IPS-NIHi11 (cell line): Measurements from ENCODE around the gene ACRBP.
A peak's percentile ranks its signal among the peaks of the same experiment; 100 is the strongest.

ENCODE experiments used
- DNase-seq: peaks from one replicate; pipeline ENCODE4 v3.0.0; 2012; ENCODE audit warnings: mixed read lengths, low spot score

ACRBP gene

DNA sequence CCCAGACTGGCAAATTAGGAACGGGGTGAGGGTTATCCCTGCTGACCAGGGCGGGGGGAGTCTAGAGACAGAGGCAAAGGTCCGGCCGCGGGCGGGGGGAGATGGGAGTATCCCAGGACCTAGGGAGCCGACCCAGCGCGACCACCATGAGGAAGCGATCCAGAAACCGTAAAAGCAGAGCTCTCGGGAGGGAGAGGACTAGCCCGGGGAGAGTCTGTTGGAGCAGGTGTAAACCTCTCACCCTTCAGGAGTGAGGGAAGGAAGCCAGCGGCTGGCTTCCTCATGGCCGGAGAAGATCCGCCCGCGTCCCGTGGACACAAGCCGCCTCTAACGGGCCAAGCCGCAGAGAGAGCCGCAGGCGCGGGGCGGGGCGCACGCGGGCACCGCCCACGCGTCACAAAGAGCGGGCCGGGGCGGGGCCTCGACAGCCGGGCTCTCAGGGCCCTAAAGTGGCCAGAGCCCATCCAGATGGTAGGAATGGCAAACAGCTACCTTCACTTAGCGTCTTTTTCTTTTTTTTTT is at the start of gene ACRBP:
Gene ACRBP, minus strand, starts transcription at position 350 of the 522 bp plus-strand sequence. Its CDS starts 66 bp downstream, at position 284.
- peak; percentile 99 for DNase-seq

DNA sequence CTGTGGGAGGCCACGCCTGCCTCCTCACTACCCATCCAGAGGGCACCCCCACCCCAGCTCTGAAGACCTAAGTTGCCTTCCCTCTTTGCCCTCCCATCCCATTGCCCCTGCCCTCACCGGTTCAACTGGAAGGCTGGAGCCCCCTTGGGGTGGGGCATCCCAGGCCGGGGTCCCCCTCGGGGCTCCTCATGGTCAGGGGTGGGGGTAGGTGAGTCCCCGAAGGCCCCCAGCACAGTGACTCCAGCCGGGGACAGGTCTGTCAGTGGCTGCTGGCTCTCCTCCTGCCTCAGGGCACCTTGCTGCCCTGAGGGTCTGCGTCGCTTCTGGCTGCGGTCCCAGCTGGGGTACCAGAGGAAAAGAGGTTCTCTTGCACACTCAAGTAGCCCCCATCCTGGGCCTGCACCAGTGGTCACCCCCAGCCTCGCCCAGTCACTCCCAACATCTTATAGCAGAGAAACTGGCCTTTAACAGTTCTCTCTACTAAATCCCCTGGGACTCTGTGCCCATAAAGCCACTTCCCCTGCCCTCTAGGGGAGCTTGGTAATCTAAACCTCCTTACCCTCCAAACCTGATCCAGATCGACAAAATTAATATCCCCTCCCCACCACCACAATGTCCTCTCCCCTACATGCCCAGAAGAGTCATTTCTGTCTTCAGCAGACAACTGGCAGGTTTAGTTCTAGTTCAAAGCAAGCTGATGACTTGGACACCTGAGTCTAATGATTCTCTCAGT is 48.2 kb upstream of the ACRBP start:
- no peak for DNase-seq

DNA sequence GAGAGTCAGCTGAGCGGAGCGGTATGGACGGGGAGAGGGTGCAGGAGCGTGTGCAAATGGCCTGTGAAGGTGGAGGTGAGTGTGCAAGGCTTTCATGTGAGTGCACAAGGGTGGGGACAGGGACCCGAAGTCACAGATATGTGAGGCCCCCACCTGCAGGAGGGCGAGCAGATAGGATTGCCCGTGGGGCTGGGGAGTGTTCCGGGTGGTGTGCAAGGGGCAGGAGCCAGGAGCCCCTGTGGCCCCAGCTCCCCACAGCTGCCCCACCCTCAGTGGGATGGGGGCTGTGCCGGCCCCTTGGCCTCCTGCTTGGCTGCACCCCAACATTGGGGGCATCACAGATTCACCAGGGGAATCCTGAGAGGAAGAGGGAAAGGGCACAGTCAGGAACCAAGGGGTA is 47.5 kb upstream of the ACRBP start:
- no peak for DNase-seq

DNA sequence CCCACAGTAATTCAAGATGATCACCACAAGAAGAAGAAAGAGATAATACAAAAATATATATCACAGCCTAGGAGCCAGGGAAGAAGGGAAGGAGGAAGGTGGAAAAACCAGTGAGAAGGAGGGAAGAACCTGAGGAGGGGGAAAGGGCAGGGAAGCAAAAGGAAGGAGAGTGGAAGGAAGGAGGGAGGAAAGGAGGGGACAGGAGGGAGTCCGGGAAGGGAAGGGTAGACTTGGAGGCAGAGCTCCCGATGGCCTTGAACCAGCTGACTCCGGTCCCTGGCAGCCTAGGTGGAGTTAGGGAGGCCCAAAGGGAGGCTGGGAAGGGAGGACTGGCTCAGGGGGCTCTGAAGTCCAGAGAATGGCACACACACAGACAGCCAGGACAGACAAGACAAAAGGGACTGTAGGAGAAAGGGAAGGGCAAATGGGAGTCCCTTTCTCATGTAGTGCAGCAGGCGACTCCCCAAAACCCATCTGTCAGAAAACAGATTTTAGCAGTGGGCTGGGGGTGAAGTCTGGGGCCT is 46.7 kb upstream of the ACRBP start:
- DNase-seq = no peak

DNA sequence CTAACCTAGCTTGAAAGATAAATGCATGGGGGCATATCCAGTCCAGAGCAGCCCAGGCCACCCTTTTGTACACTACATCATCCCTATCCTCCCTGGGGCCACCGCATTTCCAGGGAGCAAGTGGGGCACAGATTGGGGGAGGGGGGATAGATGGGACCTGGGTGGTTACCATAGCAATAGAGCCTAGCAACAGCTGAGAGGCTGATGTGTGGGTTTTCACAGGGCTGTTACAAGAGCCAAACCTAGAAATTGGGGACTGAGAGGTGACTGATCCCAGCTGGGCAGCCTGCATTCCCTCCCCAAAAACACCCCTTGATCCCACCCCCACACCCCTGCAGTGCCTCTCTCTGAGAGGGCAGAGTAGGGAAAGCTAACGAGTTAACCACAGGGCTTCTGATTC is 45.7 kb upstream of the ACRBP start:
- DNase-seq = no peak

DNA sequence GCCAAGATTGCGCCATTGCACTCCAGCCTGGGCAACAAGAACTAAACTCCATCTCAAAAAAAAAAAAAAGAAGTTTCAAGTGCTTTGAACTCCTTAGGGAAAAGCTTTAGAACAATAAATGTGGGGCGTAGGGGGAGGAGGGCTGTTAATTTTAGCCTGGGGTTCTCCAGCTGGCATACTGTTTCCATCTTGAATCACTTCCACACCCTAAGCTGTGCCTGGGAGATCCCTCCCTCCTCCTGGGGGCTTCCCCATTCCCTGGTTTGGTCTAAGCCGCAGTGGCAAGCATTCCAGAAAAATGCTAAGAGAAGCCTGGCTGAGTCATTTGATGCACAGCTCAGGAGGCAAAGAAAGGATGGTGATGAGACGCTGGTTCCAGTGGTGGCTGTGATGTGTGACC is 44.2 kb upstream of the ACRBP start:
- no peak for DNase-seq

DNA sequence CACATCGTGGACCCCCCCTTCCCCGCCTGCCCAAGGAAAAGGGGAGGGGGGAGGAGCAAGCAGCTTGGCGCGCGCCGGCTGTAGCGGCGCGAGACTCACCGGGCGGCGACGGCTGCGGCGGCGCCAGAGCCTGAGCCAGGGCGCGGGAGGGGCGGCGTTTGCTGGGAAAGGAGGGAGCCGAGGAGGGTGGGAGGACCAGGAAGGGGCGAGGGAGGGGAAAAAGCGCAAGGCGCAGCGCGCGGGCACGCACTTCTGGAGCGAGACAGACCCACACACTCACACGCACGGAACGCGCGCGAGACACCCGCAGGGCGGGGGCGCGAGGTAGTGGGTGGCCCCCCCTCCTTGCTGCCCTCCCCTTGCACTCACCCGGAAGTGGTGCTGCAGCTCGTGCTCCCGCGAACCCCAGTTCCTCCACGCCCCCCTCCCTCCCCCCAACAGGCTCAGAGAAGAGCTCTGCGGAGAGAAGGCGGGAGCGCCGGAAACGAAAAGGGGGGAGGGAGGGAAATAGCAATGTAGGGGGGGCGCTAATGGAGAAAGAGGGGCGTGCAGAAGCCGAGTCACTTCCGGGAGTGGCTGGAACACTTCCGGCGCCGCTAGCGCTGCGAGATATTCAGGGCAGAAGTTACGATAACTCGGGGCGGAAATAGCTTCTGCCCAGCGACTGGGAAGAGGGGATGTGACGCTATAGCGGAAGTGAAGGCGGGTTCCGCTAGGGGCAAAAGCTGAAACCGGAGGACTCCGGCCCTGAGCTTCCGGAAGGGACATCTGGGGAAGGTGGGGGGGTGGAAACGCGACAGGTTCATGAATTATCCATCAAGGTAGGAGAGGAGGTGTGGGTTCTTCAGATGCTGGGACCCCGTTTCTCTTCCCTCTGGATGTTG is 42.0 kb upstream of the ACRBP start, which contains the start of gene ZNF384:
Gene ZNF384, minus strand, starts transcription at position 377 of the 884 bp plus-strand sequence. CDS start 9,855 bp downstream, outside the sequence.
- DNase-seq = peak; percentile 96

DNA sequence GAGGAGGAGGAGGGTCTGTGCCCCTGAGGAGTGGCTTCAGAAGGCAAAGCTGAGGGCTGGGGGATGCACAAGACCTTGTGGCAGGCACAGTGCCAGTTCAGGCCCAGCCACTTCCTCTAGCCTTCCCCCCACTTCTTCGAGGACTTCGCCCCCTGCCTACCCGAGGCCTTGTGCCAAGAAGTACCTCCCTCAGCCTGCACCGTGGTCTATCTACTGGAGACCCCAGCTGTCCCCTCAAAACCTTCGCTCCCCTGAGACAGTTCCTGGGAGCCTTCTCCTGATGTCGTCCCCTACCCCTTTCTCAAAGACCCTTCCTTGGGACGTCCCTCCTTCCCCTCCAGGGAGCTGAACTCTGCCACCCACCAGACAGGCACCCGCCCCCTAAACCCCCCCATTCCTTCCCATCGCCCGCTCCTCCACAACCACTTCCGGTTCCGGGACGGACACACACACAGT is 41.3 kb upstream of the ACRBP start:
- no peak for DNase-seq

DNA sequence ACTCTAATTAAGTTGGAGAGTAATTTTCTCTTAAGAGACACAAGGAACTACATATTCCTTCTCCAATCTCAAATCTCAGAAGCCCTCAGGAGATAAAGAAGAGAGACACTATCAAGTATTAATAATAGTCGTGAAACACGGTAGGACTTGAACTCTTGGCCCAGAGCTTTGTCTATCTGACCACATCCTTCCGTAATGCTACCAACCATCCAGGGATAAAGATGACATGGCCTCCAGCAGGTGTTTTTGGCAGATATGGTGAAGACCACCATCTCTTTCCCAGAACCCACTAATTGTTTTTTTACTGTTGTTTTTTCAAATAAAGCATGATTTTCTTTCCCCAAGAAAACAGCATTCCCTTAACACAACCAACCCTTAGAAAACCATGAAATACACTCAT is 38.6 kb upstream of the ACRBP start:
- no peak for DNase-seq

DNA sequence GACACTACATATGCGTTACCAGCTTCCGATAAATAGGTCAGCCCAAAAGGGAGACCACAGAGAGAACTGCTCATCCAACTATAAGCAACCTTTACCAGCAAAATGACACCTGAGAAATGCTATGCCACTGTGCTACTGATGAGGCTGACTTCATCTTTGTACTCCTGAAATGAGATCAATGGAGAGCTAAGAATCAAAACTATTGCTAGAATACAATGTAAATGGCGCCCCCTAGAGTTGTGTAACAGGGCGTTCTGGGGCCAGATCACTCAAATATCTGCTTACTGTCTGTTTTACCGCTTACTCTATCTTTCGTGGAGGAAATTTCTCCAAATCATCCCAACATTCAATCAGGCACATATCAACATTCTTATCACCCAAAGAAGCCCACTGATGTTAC is 37.4 kb upstream of the ACRBP start:
- peak; percentile 57 for DNase-seq

DNA sequence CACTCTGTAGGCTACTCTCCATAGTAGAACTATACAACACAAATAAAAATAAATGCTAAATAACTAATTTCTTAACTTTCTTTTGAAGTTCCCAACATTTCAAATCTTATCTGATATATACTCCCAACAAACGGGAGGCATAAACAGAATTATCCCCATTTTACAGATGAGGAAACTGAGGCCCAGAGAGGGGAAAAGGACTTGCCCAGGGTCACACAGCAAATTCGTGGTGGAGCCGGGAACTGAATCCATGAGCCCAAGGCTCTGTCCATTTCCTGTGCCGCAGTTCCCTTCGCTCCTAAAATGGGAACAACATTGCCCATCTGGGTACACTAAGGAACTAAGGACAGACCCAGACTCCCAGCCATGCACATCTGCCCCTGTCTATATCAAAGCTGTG is 29.7 kb upstream of the ACRBP start:
- no peak for DNase-seq

DNA sequence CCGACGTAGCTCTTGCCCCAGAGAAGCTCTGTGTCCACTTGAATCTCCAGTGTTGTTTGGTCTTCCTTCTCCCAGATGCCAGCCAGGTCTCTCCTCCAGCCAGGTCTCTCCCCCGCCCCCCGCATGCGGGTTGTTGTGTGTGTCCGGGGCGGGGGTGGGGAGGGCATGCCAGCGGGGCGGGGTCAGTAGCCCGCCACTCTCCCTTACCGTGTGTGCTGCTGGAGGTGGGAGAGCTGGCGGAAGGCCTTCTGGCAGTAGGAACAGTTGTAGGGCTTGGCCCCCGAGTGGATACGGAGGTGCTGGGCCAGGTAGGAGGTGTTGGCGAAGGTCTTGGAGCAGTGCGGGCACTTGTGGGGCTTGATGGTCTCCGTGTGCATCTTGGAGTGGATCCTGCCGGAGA is 24.9 kb upstream of the ACRBP start:
- DNase-seq = no peak

DNA sequence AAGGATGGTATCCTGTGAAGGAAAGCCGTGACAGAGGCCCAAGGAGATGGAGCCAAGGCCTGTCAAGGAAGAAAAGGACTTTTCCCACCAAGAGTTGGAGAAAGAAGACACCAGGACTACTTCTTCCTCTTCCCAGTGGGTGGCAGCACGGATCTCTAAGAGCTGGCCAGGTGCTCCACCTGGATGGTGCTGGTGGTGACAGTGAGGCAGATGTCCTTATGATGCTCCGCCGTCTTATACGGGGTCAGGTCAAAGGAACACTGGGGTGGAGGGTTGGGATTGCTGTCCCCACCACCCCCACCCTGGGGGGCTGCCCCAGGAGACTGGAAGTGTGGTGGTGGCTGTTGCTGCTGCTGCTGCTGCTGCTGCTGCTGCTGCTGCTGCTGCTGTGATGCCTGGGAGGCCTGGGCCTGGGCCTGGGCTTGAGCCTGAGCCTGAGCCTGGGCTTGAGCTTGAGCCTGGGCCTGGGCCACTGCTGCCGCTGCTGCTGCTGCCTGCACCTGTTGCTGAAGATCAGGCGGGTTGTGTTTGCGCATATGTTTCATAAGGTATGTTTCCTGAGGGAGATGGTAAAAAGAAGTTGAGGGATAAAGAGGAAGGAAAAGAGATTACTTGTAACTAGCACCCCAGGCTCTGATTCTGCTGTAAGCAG is 20.5 kb upstream of the ACRBP start:
- DNase-seq = peak; percentile 52

DNA sequence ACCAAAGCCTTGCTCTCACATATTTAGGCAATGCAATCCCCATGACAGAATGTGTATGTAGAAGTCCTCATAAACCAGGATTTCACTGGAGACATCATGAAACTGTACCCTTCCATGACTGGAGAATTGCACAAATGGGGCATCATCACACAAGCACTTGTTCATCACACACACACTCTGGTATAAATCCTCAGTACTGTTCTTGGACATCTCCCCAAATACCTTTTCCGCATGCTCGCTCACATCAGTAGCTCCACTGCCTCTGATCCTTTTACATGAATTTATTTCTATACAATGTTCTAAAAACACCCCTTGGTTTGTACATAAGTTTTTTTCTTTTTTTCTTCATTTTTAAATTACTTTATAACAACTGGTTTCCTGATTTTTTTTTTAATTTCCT is 19.0 kb upstream of the ACRBP start:
- no peak for DNase-seq

DNA sequence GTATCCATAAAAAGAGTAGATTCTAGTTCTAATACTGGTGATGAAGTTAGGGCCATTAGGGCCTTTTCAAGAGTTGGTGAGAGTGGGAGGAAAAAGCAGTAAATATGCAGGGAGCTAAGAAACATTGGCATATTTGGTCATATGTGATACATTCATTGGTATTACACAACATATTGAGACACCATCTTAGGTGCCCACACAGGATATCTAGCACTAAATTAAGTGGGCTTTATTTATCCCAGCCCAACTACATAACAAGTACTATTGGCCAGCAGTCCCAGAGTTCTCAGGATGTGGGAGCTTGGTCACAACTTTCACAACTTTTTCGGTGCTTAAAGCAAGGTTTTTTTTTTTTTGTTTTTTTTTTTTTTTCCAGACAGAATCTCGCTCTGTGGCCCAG is 17.7 kb upstream of the ACRBP start:
- DNase-seq = no peak

DNA sequence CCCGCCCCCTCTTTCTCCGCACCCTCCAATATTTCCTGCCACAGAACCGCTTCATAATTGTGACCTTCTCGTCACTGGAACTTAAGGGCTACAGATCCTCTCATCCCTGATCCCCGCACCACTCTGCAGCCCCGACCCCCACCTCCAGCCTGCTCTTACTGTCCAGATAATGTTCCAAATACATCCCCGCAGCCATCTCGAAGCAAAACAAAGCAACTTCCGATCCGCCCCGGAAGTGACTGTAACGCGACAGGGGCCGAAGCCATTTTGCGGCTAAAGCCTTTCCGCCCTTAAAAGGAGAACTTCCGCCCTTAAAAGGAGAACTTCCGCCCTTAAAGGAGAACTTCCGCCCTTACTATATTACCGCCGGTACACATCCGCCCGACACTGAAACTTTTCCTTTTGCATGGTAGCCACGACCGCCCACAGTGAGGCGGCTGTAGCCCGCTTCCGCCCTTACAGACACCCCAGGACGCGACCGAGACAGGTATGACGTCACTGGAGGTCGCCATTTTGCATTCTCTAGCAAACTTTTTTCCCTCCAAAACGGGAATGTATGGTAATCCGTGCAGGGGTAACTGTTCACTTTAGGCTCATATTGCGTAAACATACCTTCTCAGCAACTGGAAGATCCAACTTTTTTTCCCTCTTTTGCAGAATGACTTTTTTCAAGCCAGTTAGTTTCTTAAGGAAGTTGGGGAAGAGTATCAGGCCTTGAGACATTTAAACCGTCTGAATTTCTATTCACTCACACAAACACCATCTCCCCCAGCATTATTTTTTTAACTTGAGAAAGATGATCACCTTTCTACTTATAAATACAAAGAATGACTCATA is 15.9 kb upstream of the ACRBP start, which contains the start of gene ING4:
Gene ING4, minus strand, starts transcription at position 214 of the 837 bp plus-strand sequence. Its CDS starts 18 bp downstream, at position 196.
- DNase-seq = peak; percentile 99

DNA sequence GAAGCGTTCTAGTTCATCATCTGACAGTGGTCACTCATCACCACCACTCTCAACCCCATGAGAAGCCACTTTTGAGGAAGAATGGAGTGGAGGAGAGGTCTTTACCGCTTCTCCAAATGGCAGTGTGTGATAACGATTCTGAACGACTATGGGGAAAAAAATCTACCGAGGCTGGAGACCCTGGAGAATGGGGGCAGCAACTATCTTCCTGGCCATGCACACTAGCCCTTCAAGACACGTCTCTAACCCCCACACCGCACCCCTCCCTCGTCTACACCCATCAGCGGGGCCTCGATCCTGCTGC is 15.3 kb upstream of the ACRBP start:
- DNase-seq = peak; percentile 80

DNA sequence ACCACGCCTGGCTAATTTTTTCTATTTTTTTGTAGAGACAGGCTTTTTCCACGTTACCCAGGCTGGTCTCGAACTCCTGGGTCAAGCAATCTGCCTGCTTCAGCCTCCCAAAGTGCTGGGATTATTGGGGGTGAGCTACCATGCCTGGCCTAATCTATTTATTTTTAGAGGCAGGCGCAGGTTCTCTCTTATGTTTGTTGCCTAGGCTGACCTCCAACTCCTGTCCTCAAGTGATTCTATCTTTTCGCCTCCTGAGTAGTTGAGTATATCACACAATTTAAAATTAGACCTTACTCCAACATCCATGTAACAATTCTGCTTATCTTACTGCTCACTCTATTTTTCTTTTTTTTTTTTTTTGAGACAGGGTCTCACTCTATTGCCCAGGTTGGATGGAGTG is 6.8 kb upstream of the ACRBP start:
- no peak for DNase-seq

DNA sequence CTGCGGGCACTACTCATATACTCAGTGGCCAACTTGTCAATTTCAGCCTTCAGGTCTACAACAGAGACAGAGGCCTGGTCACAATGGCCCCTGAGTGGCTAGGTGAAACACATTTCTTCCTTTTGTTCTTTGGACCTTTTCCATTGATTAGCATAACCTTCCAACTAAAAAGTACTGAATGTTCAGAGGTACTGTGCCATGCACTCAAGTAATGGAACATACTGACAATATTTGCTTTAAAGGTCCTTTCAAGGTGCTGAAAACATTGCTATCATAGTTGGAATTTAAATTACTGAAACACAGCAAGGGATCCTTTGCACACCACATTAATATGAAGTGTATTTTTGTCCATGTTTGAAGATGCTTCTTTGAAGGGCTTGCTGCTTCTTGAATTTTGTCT is 6.1 kb upstream of the ACRBP start:
- DNase-seq = no peak

DNA sequence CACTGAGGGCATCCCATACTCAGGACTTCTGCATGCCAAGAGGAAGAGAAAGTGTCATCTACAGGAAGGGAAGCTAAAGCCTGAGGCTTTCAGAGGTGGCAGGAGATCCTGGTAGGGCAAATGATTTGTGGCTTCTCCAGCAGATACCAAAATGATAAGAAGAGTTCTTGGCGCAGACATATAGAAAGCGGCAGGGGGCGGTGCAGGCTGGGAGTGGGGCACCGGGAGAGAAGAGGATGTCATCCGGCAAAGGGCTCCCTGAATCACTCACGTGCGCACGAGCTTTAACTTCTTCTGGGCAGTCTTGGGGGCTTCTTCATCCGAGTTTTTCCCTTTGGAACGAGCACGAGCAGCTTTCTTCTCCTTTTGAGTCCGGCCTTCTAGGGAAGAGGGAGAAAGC is 5.2 kb upstream of the ACRBP start:
- no peak for DNase-seq

DNA sequence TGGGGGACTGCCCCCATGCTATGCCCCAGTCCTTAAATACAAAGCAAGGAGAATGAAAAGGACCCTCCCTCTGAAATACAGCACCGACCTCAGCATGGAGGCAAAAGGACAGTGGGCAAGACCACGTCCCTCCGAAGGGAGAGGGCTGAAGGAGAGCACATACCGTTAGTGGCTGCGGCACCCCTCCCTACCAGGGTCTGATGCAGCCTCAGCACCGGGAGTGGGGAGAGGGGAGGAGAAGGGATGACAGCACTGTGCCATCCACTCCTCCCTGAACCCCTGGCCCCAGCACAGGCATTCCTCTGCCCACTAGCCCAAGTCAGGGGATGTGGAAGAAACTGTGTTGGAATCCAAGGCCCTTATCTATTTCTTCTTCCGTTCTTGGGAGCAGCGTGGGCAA is 3.6 kb upstream of the ACRBP start:
- DNase-seq = no peak
